Keratinocyte (primary cell): ENCODE data around the gene MYPN. TPM values are rescaled to one million over a fixed set of nuclear protein-coding genes. Genes with fewer than 3 reads are reported as not detected.
A peak's percentile ranks its signal among the peaks of the same experiment; 100 is the strongest.

Experiments
- DNase-seq: peaks from one replicate; pipeline ENCODE4 v3.0.0-alpha.2; 2011; ENCODE audit warnings: low read depth, missing footprints, low spot score
- FAIRE-seq: peaks from 2 replicates; lab custom pipeline; 2011; peaks lifted over from hg19 to GRCh38; lab: Jason Lieb, UNC
- H2AFZ ChIP-seq: 2 replicates; pipeline ENCODE4 v1.6.0; 2012; ENCODE audit warnings: low read length, control low read depth, inconsistent platforms; ENCODE audit not compliant: control insufficient read depth
- H3K27ac ChIP-seq: 2 replicates; pipeline ENCODE4 v1.5.1; 2011; ENCODE audit warnings: low read length; ENCODE audit not compliant: control insufficient read depth, insufficient read depth
- H3K27me3 ChIP-seq: 3 replicates; pipeline ENCODE4 v1.6.0; 2011; ENCODE audit warnings: low read length; ENCODE audit not compliant: control insufficient read depth, insufficient read depth; ENCODE audit errors: extremely low read depth
- H3K36me3 ChIP-seq, 2 experiments: 2 replicates in 1 of 2; 3 replicates in 1 of 2; pipeline ENCODE4 v1.5.1; 2011; ENCODE audit warnings: low read length in 2 of 2, mild to moderate bottlenecking in 1 of 2; ENCODE audit not compliant: control insufficient read depth in 2 of 2, insufficient read depth in 2 of 2; ENCODE audit errors: extremely low read depth in 1 of 2
- H3K4me1 ChIP-seq: 3 replicates; pipeline ENCODE4 v1.5.1; 2011; ENCODE audit warnings: low read length; ENCODE audit not compliant: control insufficient read depth, insufficient read depth; ENCODE audit errors: extremely low read depth
- H3K4me2 ChIP-seq: 3 replicates; pipeline ENCODE4 v1.6.0; 2011; ENCODE audit warnings: low read depth, low read length; ENCODE audit not compliant: control insufficient read depth, insufficient read depth; ENCODE audit errors: extremely low read depth
- H3K4me3 ChIP-seq, 3 experiments: fragments of 200-600 bp in 1 of 3; sonication (generic) in 1 of 3; 2 replicates in 2 of 3; 3 replicates in 1 of 3; pipeline ENCODE4 v1.5.1; 2011 to 2016; ENCODE audit warnings: low read length in 3 of 3, mild to moderate bottlenecking in 3 of 3, control low read depth in 2 of 3, inconsistent platforms in 1 of 3, low read depth in 1 of 3, mixed read lengths in 1 of 3, mixed run types in 1 of 3, moderate library complexity in 1 of 3; ENCODE audit not compliant: control insufficient read depth in 2 of 3, insufficient read depth in 2 of 3; ENCODE audit errors: extremely low read depth in 1 of 3
- H3K79me2 ChIP-seq: 2 replicates; pipeline ENCODE4 v1.6.0; 2012; ENCODE audit warnings: low read length; ENCODE audit not compliant: control insufficient read depth, insufficient read depth
- H3K9ac ChIP-seq: 3 replicates; pipeline ENCODE4 v1.6.0; 2011; ENCODE audit warnings: low read length; ENCODE audit not compliant: control insufficient read depth, insufficient read depth; ENCODE audit errors: extremely low read depth
- H3K9me1 ChIP-seq: 3 replicates; pipeline ENCODE4 v1.6.0; 2011; ENCODE audit warnings: low read length; ENCODE audit not compliant: control insufficient read depth, insufficient read depth; ENCODE audit errors: extremely low read depth
- H3K9me3 ChIP-seq: 2 replicates; pipeline ENCODE4 v1.5.1; 2012; ENCODE audit warnings: low read depth, low read length; ENCODE audit not compliant: control insufficient read depth
- H4K20me1 ChIP-seq: 3 replicates; pipeline ENCODE4 v1.6.0; 2011; ENCODE audit warnings: low read length; ENCODE audit not compliant: control insufficient read depth, insufficient read depth; ENCODE audit errors: extremely low read depth
- CTCF ChIP-seq, 3 experiments: IDR thresholded peaks in 1 of 3; conservative IDR thresholded peaks in 1 of 3; optimal IDR thresholded peaks in 1 of 3; 2 replicates in 2 of 3; 3 replicates in 1 of 3; pipeline versions ENCODE3 to v1.5.1; 2011; ENCODE audit warnings: low read length in 3 of 3, mild to moderate bottlenecking in 3 of 3, moderate library complexity in 2 of 3, control low read depth in 1 of 3, inconsistent platforms in 1 of 3; ENCODE audit not compliant: insufficient read depth in 2 of 3; ENCODE audit errors: extremely low read depth in 1 of 3
- EZH2 ChIP-seq: IDR thresholded peaks from one replicate; pipeline ENCODE4 v1.6.1; 2012; ENCODE audit warnings: inconsistent platforms, mild to moderate bottlenecking, low read length, moderate library complexity
- dilution Hi-C: fragments of 300-500 bp; cut with MboI; formaldehyde crosslinking; loops from one replicate; pipeline ENCODE4 v1.7.0; 2020; ENCODE audit warnings: low sequenced_read_pairs; ENCODE audit not compliant: extremely low pct_ligation_motif_present
- polyA plus RNA-seq, 5 experiments: library from polyadenylated mRNA; depleted of rRNA in 3 of 5; stranded (reverse) in 3 of 5; stranded (forward) in 1 of 5; unstranded in 1 of 5; fragments of >200 nt; gene quantifications; 1 replicate in 1 of 5; 2 replicates in 3 of 5; 3 replicates in 1 of 5; pipeline versions ENCODE4 v1.2.1 to v1.2.3, GENCODE V29; 2011 to 2012; ENCODE audit warnings: missing spikeins in 2 of 5, low read depth in 1 of 5, low replicate concordance in 1 of 5

Gene MYPN
- polyA plus RNA-seq, 1 donor (not counting 4 experiments of a cell fraction or from before 2014, with no cell fraction given): 0.42 TPM

GRCh38 chr10:68087685-68088401 lies 21.4 kb upstream of the MYPN start:
- Histone ChIP-seq H4K20me1 (no peaks in the 10 kb centered on the region), H3K9me1 (no peaks in the 10 kb centered on the region), H3K27ac (no peak overlapping the region), H3K9ac (no peak overlapping the region), H3K4me3 (no peak overlapping the region), H3K27me3 (no peaks in the 10 kb centered on the region), H3K36me3 (no peaks in the 10 kb centered on the region), H3K9me3 (no peaks in the 10 kb centered on the region), H3K4me2 (peak overlapping the region; percentile 44), H2AFZ (peak overlapping the region; percentile 74), H3K4me1 (peaks cover 27% of the 10 kb centered on the region), H3K79me2 (no peaks in the 10 kb centered on the region)
- dilution Hi-C loops: no loop called here
- peak; percentile 72 for FAIRE-seq
- DNase-seq: no peak
- TF ChIP-seq EZH2 (no peak), CTCF (optimal IDR thresholded peaks at IDR 0.05 in 1 of 3, IDR thresholded peaks at IDR 0.05 in 1 of 3, conservative IDR thresholded peaks at IDR 0.05 in 1 of 3; ENCODE audit: extremely low read depth in 1 of 3, insufficient read depth in 2 of 3, low read length in 3 of 3) (no peak)

GRCh38 chr10:68088740-68089139 lies 20.5 kb upstream of the MYPN start:
- dilution Hi-C loops: no loop called here
- FAIRE-seq: no peak

More at GRCh38 chr10:68088740-68089139, 20.5 kb upstream of the MYPN start:
- Histone ChIP-seq H3K4me2 (no peak overlapping the region), H3K4me1 (peaks cover 32% of the 10 kb centered on the region), H3K9ac (no peak overlapping the region), H3K9me1 (no peaks in the 10 kb centered on the region), H3K36me3 (no peaks in the 10 kb centered on the region), H3K79me2 (no peaks in the 10 kb centered on the region), H2AFZ (no peak overlapping the region), H3K4me3 (no peak overlapping the region), H3K9me3 (no peaks in the 10 kb centered on the region), H3K27me3 (no peaks in the 10 kb centered on the region), H3K27ac (no peak overlapping the region), H4K20me1 (no peaks in the 10 kb centered on the region)
- TF ChIP-seq EZH2 (no peak), CTCF (optimal IDR thresholded peaks at IDR 0.05 in 1 of 3, IDR thresholded peaks at IDR 0.05 in 1 of 3, conservative IDR thresholded peaks at IDR 0.05 in 1 of 3; ENCODE audit: extremely low read depth in 1 of 3, insufficient read depth in 2 of 3, low read length in 3 of 3) (no peak)
- DNase-seq: no peak
